Stimulated activated CD4-positive, alpha-beta T cell treated with anti-CD3 and anti-CD28 coated beads, Interleukin-4, amount 100 ng/mL, for 1 hour (primary cell): Measurements from ENCODE around the gene HOXA11.

Source experiments
- DNase-seq: peaks from one replicate; pipeline ENCODE4 v3.0.0-alpha.2; 2020

The HOXA11 gene

GRCh38 chr7:27167916-27168264, 17.1 kb downstream of the HOXA11 start:
- DNase-seq: no peak

- no peak for DNase-seq
Observed at GRCh38 chr7:27166531-27167505, 18.2 kb downstream of the HOXA11 start.

- DNase-seq: no peak
Observed at GRCh38 chr7:27165996-27166530, 19.0 kb downstream of the HOXA11 start.

GRCh38 chr7:27165089-27165995, 19.7 kb downstream of the HOXA11 start, which contains the start of gene HOXA9:
TSS of gene HOXA9 (minus strand) at chr7:27165537. CDS start at chr7:27165457, 80 bp downstream.
- no peak for DNase-seq

- DNase-seq: no peak
Observed at GRCh38 chr7:27164367-27165088, 20.5 kb downstream of the HOXA11 start.

GRCh38 chr7:27164045-27164366, 21.0 kb downstream of the HOXA11 start:
- no peak for DNase-seq

- no peak for DNase-seq
Observed at GRCh38 chr7:27163288-27164044, 21.6 kb downstream of the HOXA11 start.

GRCh38 chr7:27162561-27163287, 22.3 kb downstream of the HOXA11 start:
- no peak for DNase-seq

GRCh38 chr7:27161721-27162560, 23.1 kb downstream of the HOXA11 start:
- no peak for DNase-seq

- DNase-seq: no peak
Observed at GRCh38 chr7:27161214-27161720, 23.8 kb downstream of the HOXA11 start.

- DNase-seq: peak; percentile 89
Observed at GRCh38 chr7:27160546-27161213, 24.4 kb downstream of the HOXA11 start.

GRCh38 chr7:27160145-27160545, 24.9 kb downstream of the HOXA11 start:
- no peak for DNase-seq

GRCh38 chr7:27159266-27160144, 25.5 kb downstream of the HOXA11 start:
- DNase-seq: no peak

- no peak for DNase-seq
Observed at GRCh38 chr7:27158436-27159265, 26.4 kb downstream of the HOXA11 start.

GRCh38 chr7:27157702-27158431, 27.2 kb downstream of the HOXA11 start:
- no peak for DNase-seq

- no peak for DNase-seq
Observed at GRCh38 chr7:27156916-27157701, 27.9 kb downstream of the HOXA11 start.
